ENCODE measurements around the gene SLC25A10.

The SLC25A10 gene

GRCh38 chr17:81706757-81707624, 5.1 kb upstream of the SLC25A10 start:
- DNase-seq = no peak

GRCh38 chr17:81707725-81708646, 4.1 kb upstream of the SLC25A10 start:
- no peak for DNase-seq

- DNase-seq = no peak
Observed at GRCh38 chr17:81708739-81709185, 3.3 kb upstream of the SLC25A10 start.

GRCh38 chr17:81710514-81711308, 1.4 kb upstream of the SLC25A10 start:
- DNase-seq = no peak

GRCh38 chr17:81712468-81713003, 452 bp downstream of the SLC25A10 start:
- no peak for DNase-seq

- no peak for DNase-seq
Observed at GRCh38 chr17:81713004-81713555, 996 bp downstream of the SLC25A10 start.

- no peak for DNase-seq
Observed at GRCh38 chr17:81713556-81714411, 1.7 kb downstream of the SLC25A10 start.

- DNase-seq = no peak
Observed at GRCh38 chr17:81714412-81715106, 2.5 kb downstream of the SLC25A10 start.

GRCh38 chr17:81715107-81715871, 3.2 kb downstream of the SLC25A10 start:
- DNase-seq = no peak

- no peak for DNase-seq
Observed at GRCh38 chr17:81715872-81716673, 4.0 kb downstream of the SLC25A10 start.

- no peak for DNase-seq
Observed at GRCh38 chr17:81716674-81716996, 4.6 kb downstream of the SLC25A10 start.

GRCh38 chr17:81717049-81717765, 5.1 kb downstream of the SLC25A10 start:
- no peak for DNase-seq

- DNase-seq = no peak
Observed at GRCh38 chr17:81717766-81718089, 5.6 kb downstream of the SLC25A10 start.

- no peak for DNase-seq
Observed at GRCh38 chr17:81719410-81720266, 7.6 kb downstream of the SLC25A10 start.

- no peak for DNase-seq
Observed at GRCh38 chr17:81720267-81721071, 8.4 kb downstream of the SLC25A10 start.
